Endometrium (tissue), 2 donors: ENCODE results near the gene ATN1.
"Not testable (repeated sequence)": the region's sequence is repeated elsewhere in the genome, so short reads cannot be mapped to it uniquely, and the experiment has no call there.

Experiments
- FAIRE-seq: peaks from 2 replicates; lab custom pipeline; 2012; peaks lifted over from hg19 to GRCh38; lab: Jason Lieb, UNC
- donor health status: control.
- donor health status: control.

ATN1 gene

GRCh38 chr12:6905414-6906040, 22.2 kb upstream of the ATN1 start:
- FAIRE-seq = no peak

- FAIRE-seq = not testable (repeated sequence)
Measured at GRCh38 chr12:6908141-6908540, 19.6 kb upstream of the ATN1 start.

GRCh38 chr12:6909421-6910145, 18.2 kb upstream of the ATN1 start:
- FAIRE-seq = no peak

- FAIRE-seq = no peak
Measured at GRCh38 chr12:6912164-6912935, 15.4 kb upstream of the ATN1 start.

- no peak for FAIRE-seq
Measured at GRCh38 chr12:6914246-6914946, 13.4 kb upstream of the ATN1 start, which contains the start of gene ENO2. TSS of gene ENO2 (plus strand) at chr12:6914580. CDS start at chr12:6915833, 1,253 bp downstream.

GRCh38 chr12:6914947-6915788, 12.6 kb upstream of the ATN1 start:
- FAIRE-seq = no peak

- FAIRE-seq = no peak
Measured at GRCh38 chr12:6915789-6916285, 11.9 kb upstream of the ATN1 start.

- FAIRE-seq = no peak
Measured at GRCh38 chr12:6916426-6917200, 11.1 kb upstream of the ATN1 start.

GRCh38 chr12:6917491-6918231, 10.1 kb upstream of the ATN1 start:
- FAIRE-seq = no peak

- no peak for FAIRE-seq
Measured at GRCh38 chr12:6919588-6919987, 8.2 kb upstream of the ATN1 start.

GRCh38 chr12:6921539-6921938, 6.2 kb upstream of the ATN1 start:
- no peak for FAIRE-seq

- FAIRE-seq = no peak
Measured at GRCh38 chr12:6921996-6922946, 5.5 kb upstream of the ATN1 start.

- FAIRE-seq = no peak
Measured at GRCh38 chr12:6923003-6923732, 4.6 kb upstream of the ATN1 start.

- no peak for FAIRE-seq
Measured at GRCh38 chr12:6923851-6924250, 3.9 kb upstream of the ATN1 start.

GRCh38 chr12:6925239-6925539, 2.6 kb upstream of the ATN1 start:
- FAIRE-seq = no peak

GRCh38 chr12:6925540-6926279, 2.0 kb upstream of the ATN1 start:
- FAIRE-seq = no peak

- FAIRE-seq = no peak
Measured at GRCh38 chr12:6928022-6928702, 403 bp downstream of the ATN1 start.
